ENCODE data around the gene CDC27.
"Not testable (repeated sequence)": the region's sequence is repeated elsewhere in the genome, so short reads cannot be mapped to it uniquely, and the experiment has no call there.

The CDC27 gene

GRCh38 chr17:47219621-47220475, 30.8 kb upstream of the CDC27 start:
- DNase-seq = no peak

- no peak for DNase-seq
Observed at GRCh38 chr17:47218896-47219430, 29.9 kb upstream of the CDC27 start.

DNA sequence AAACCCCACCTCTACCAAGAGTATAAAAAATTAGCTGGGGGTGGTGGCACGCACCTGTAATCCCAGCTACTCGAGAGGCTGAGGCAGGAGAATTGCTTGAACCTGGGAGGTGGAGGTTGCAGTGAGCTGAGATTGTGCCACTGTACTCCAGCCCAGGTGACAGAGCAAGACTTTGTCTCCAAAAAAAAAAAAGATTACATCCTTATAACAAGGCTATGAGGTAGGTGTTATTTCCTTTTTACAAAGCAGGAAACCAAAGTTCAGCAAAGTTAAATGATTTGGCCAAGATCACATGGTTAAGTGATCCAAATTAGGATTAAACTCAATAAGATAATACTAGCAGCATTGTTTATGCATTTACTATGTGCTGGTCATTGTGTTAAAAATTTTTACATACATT, 28.2 kb upstream of the CDC27 start:
- peak; percentile 56 for DNase-seq

DNA sequence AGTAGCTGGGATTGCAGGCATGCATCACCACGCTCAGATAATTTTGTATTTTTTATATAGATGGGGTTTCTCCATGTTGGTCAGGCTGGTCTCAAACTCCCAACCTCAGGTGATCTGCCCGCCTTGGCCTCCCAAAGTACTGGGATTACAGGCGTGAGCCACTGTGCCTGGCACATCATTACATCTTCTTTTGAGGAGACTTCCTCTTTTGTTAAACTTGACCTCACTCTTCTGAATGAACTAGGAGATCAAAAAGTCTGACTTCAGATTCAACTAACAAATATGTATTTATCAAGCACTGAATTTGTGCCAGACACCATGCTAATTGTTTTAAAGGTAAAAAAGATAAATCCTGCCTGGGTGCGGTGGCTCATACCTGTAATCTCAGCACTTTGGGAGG, 27.7 kb upstream of the CDC27 start:
- not testable (repeated sequence) for DNase-seq

- no peak for DNase-seq
Observed at GRCh38 chr17:47214931-47215330, 25.8 kb upstream of the CDC27 start.

GRCh38 chr17:47213540-47213939, 24.4 kb upstream of the CDC27 start:
- no peak for DNase-seq

DNA sequence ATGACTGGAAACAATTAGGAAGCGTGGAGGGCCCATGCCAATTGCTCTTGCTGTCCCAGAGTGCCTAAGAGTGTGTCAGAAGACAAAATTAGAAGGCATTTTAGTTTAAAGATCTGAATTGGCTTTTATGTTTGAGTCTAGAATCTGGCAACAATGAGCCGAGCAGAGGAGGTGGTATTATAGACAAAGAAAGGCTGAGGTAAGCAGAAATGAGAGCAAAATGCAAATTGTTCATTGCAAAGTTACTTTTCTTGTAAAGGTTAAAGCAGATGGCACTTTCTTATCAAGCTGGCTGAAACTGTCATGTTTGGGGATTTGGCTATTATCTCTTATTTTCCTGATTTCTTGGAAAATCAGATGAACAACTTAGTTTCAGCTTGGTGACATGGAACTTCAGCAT, 23.4 kb upstream of the CDC27 start:
- no peak for DNase-seq

DNA sequence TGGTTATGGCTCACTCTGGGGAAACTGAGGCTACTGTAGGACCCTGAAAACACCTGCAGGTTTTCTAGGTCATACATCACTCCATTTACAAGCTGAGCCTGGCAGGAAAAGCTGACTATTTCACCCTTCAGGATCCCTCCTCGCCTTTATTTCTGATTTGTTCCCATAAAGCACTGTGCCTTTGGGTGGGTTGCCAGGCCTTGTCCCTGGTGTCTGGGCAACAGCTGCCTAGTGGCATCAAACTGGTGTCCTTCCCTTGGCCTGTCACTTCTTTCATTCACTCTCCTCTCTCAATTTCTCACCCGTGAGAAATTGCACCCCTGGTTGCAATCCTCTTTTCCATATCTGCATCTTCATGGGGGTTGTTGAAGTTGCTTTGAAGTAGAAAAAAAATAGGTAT, 21.7 kb upstream of the CDC27 start:
- DNase-seq = no peak

DNA sequence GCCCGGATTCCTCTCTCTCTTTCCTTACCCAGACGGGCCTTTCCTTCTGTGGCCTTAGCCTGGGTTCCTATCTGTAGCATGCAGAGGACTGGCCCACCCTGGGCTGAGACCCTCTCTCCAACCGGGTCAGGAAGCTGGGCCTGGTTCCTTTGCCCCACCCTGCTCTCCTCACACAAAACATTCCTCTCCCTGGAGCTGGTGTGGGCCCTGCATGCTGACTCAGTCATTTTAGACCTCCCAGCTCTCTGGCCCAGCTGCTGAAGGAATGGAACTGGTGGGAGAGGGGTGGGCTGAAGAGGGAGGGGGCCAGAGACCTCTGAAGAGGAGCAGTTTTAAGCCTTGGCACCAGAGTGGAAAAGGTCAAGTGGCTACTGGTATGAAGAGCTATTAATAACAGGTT, 21.0 kb upstream of the CDC27 start:
- DNase-seq = no peak

GRCh38 chr17:47209499-47209898, 20.4 kb upstream of the CDC27 start:
- DNase-seq = no peak

- no peak for DNase-seq
Observed at GRCh38 chr17:47208744-47209488, 19.8 kb upstream of the CDC27 start, which contains the start of gene MYL4. Gene MYL4, plus strand, starts transcription at chr17:47209348. Its CDS starts 75 bp downstream, at chr17:47209423.

- no peak for DNase-seq
Observed at GRCh38 chr17:47207143-47208067, 18.3 kb upstream of the CDC27 start.

DNA sequence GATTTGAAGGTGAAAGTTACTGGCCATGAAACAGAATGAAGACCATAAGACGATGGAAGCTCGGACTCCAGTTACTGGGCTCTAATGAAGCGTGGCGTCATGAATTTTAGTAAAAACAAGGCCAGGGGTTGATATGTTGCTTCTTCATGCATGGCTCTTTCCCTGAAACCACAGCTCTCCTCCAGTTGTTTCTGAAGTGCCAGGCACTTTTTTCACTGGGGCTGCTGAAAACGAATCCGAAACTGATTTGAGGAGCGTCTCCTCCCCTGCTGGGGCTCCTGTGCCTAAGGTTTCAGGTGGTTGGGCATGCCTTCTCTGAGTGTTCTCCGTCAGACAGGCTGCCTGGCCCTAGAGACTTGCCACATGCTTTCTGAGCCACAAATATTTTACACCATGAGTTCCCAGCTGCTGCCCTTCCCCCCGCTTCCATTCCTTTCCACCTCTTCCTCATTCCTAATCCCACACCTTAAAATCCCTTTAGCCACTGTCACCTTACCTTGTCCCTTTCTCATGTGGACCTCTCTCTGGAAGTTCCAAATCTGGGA, 16.4 kb upstream of the CDC27 start:
- DNase-seq = peak; percentile 81

GRCh38 chr17:47204722-47205418, 15.8 kb upstream of the CDC27 start:
- DNase-seq = peak; percentile 52

GRCh38 chr17:47203984-47204721, 15.1 kb upstream of the CDC27 start:
- peak; percentile 61 for DNase-seq

DNA sequence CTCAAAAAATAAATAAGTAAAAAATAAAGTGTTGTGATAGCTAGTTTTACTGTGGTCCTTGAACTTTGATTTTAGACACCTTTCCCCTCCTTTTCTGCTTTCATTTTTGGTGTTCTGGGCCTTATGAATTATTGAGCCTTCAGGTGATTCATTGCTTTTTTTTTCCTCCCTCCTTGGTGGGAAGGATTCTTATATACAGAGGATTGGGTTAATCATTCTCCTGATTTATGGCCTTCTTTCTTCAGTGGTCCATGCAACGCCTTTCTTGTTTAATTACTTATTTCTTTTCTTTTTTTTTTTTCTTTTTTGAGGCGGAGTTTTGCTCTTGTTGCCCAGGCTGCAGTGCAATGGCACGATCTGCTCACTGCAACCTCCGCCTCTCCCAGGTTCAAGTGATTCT, 12.1 kb upstream of the CDC27 start:
- DNase-seq = no peak

DNA sequence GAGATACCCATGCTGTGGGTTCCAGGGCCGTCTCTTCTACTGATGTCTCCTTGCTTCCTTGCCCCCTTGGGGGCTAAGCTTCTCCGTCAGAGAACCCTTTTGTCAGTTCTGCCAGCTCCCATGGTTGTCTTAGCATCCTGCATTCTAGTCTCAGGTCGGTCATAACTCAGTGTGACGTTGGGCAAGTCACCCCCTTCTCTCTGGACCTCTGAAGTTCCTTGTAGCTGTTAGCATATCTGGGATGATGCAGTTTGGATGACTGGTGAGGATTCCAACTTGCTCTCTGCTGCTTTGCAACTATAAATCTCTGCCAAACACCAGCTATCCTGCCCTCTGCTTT, 11.2 kb upstream of the CDC27 start:
- no peak for DNase-seq

DNA sequence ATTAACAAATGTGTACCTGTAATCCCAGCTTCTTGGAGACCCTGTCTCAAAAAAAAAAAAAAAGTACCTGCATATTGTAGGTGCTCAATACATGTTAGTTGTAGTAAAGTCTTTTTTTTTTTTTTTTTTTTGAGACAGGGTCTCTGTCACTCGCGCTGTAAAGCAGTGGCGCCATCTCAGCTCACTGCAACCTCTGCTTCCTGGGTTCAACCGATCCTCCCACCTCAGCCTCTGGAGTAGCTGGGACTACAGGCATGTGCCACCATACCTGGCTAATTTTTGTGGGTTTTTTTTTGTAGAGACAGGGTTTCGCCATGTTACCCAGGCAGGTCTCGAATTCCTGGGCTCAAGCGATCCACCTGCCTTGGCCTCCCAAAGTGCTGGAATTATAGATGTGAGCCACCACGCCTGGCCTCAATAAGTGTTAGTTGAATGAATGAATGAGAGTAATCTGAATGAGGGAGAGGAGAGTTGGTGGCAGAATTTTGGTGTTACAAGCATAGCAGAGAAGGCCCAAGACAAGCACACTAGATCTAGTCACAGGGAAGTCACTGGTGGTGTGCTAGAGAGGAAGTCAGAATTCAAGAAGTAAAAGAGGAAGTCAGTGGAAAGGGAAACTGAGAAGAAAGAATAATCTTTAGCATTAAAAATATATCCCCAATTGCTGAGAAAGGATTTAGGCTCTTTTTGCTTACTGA, 10.7 kb upstream of the CDC27 start:
- no peak for DNase-seq

DNA sequence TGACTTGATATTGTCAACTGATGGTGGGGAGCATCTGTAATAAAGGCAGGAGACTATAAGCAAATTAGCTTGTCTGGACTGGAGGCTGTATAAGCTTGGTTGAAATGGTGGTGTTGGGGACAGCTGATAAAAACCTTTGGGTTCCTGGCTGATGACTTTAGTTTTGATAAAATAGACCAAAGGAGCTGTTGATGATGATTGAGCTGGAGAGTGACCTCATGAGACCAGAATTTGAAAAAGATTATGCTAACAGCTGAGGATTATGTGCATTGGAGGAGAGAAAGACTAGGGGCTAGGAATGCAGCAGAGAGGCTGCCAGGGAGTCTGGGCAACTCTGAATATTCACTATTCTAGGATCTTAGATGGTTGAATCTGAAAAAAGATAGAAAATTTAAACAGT, 8.7 kb upstream of the CDC27 start:
- no peak for DNase-seq

- DNase-seq = no peak
Observed at GRCh38 chr17:47193931-47194511, 4.9 kb upstream of the CDC27 start.

All from CD4-positive, alpha-beta T cell treated with Interleukin-10 for 1 hour (primary cell).